Panc1 (cell line): Measurements from ENCODE around the gene ZBTB7B.

ENCODE experiments used
- POLR2AphosphoS5 ChIP-seq: IDR thresholded peaks from 2 replicates; pipeline ENCODE4 v1.6.1; 2012; ENCODE audit warnings: mild to moderate bottlenecking, low read depth, low read length, moderate library complexity
- SIN3A ChIP-seq: IDR thresholded peaks from 2 replicates; pipeline ENCODE4 v1.6.1; 2012; ENCODE audit warnings: low read depth, mild to moderate bottlenecking, low read length, moderate library complexity, borderline replicate concordance; ENCODE audit not compliant: insufficient read depth
- TCF7L2 ChIP-seq: IDR thresholded peaks from 2 replicates; pipeline ENCODE4 v1.6.1; 2011; ENCODE audit warnings: mild to moderate bottlenecking, low read depth, low read length, inconsistent platforms
- TF ChIP-seq, protein P1 (sequence below): fragments of 450-650 bp; IDR thresholded peaks from 2 replicates; pipeline ENCODE4 v1.5.1; 2017; ENCODE audit warnings: mild to moderate bottlenecking
- TF ChIP-seq, protein P2 (sequence below), 2 experiments: IDR thresholded peaks; 2 replicates each; pipeline ENCODE4 v1.6.1; 2011 to 2012; ENCODE audit warnings: low read depth in 2 of 2, control low read depth in 1 of 2, low read length in 1 of 2, mild to moderate bottlenecking in 1 of 2, moderate library complexity in 1 of 2; ENCODE audit not compliant: insufficient read depth in 1 of 2

DNA sequence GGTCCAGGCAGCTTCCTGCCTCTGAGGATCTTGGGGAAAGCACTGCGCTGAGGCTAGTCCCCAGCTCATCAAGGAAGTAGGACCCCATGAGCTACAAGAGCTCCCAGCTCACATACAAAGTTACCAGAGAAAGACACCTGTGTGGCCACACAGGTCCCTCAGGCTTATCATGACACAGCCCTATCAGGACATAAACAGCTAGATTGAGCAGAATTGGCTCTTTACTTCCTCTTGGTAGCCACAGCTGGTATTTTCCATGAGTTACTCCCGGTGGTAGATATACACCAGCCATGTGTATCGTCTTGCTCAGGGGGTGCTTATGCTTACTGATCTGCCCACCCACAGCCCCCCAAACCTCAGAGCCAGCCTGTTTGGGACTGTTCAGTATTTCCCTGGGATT is 8.0 kb upstream of the ZBTB7B start:
- TF ChIP-seq, protein P1, sequence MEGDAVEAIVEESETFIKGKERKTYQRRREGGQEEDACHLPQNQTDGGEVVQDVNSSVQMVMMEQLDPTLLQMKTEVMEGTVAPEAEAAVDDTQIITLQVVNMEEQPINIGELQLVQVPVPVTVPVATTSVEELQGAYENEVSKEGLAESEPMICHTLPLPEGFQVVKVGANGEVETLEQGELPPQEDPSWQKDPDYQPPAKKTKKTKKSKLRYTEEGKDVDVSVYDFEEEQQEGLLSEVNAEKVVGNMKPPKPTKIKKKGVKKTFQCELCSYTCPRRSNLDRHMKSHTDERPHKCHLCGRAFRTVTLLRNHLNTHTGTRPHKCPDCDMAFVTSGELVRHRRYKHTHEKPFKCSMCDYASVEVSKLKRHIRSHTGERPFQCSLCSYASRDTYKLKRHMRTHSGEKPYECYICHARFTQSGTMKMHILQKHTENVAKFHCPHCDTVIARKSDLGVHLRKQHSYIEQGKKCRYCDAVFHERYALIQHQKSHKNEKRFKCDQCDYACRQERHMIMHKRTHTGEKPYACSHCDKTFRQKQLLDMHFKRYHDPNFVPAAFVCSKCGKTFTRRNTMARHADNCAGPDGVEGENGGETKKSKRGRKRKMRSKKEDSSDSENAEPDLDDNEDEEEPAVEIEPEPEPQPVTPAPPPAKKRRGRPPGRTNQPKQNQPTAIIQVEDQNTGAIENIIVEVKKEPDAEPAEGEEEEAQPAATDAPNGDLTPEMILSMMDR = no peak
- TF ChIP-seq TCF7L2 (no peak), POLR2AphosphoS5 (no peak), SIN3A (no peak)
- TF ChIP-seq, protein P2, sequence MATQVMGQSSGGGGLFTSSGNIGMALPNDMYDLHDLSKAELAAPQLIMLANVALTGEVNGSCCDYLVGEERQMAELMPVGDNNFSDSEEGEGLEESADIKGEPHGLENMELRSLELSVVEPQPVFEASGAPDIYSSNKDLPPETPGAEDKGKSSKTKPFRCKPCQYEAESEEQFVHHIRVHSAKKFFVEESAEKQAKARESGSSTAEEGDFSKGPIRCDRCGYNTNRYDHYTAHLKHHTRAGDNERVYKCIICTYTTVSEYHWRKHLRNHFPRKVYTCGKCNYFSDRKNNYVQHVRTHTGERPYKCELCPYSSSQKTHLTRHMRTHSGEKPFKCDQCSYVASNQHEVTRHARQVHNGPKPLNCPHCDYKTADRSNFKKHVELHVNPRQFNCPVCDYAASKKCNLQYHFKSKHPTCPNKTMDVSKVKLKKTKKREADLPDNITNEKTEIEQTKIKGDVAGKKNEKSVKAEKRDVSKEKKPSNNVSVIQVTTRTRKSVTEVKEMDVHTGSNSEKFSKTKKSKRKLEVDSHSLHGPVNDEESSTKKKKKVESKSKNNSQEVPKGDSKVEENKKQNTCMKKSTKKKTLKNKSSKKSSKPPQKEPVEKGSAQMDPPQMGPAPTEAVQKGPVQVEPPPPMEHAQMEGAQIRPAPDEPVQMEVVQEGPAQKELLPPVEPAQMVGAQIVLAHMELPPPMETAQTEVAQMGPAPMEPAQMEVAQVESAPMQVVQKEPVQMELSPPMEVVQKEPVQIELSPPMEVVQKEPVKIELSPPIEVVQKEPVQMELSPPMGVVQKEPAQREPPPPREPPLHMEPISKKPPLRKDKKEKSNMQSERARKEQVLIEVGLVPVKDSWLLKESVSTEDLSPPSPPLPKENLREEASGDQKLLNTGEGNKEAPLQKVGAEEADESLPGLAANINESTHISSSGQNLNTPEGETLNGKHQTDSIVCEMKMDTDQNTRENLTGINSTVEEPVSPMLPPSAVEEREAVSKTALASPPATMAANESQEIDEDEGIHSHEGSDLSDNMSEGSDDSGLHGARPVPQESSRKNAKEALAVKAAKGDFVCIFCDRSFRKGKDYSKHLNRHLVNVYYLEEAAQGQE (IDR thresholded peaks at IDR 0.05; ENCODE audit: insufficient read depth in 1 of 2, low read depth in 2 of 2, low read length in 1 of 2) = no peak
